Liver (tissue), 3 donors: ENCODE results near the gene PAXX.

Source experiments
- ATF3 ChIP-seq: IDR thresholded peaks from 2 replicates; pipeline ENCODE4 v1.6.1; 2016; ENCODE audit warnings: antibody characterized with exemption
- FOXA1 ChIP-seq: IDR thresholded peaks from 2 replicates; pipeline ENCODE4 v1.6.1; 2016; ENCODE audit warnings: antibody characterized with exemption
- JUND ChIP-seq, 2 donors: IDR thresholded peaks; 2 replicates each; pipeline ENCODE4 v1.6.1; 2016; ENCODE audit warnings: antibody characterized with exemption in 2 of 2
- NR2F2 ChIP-seq: IDR thresholded peaks from 2 replicates; pipeline ENCODE4 v1.6.1; 2016; ENCODE audit warnings: antibody characterized with exemption
- REST ChIP-seq: IDR thresholded peaks from 2 replicates; pipeline ENCODE4 v1.6.1; 2016; ENCODE audit warnings: antibody characterized with exemption, mild to moderate bottlenecking
- RXRA ChIP-seq, 2 donors: IDR thresholded peaks; 2 replicates each; pipeline ENCODE4 v1.6.1; 2017 to 2018; ENCODE audit warnings: antibody characterized with exemption in 2 of 2, mild to moderate bottlenecking in 1 of 2
- TF ChIP-seq, protein P1 (sequence below): fragments of 150-350 bp; IDR thresholded peaks from 2 replicates; pipeline ENCODE4 v1.5.1; 2017; ENCODE audit warnings: improper control_type of control experiment, low read depth, low read length; ENCODE audit not compliant: missing input control
- donor health status: healthy.
- donor health status: healthy.

- TF ChIP-seq, protein P1, sequence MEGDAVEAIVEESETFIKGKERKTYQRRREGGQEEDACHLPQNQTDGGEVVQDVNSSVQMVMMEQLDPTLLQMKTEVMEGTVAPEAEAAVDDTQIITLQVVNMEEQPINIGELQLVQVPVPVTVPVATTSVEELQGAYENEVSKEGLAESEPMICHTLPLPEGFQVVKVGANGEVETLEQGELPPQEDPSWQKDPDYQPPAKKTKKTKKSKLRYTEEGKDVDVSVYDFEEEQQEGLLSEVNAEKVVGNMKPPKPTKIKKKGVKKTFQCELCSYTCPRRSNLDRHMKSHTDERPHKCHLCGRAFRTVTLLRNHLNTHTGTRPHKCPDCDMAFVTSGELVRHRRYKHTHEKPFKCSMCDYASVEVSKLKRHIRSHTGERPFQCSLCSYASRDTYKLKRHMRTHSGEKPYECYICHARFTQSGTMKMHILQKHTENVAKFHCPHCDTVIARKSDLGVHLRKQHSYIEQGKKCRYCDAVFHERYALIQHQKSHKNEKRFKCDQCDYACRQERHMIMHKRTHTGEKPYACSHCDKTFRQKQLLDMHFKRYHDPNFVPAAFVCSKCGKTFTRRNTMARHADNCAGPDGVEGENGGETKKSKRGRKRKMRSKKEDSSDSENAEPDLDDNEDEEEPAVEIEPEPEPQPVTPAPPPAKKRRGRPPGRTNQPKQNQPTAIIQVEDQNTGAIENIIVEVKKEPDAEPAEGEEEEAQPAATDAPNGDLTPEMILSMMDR, result no peak
- TF ChIP-seq ATF3 (no peak), REST (no peak), JUND (IDR thresholded peaks at IDR 0.05) (no peak), RXRA (IDR thresholded peaks at IDR 0.05) (no peak), NR2F2 (no peak), FOXA1 (no peak)
These were observed 26.7 kb downstream of the PAXX start for GRCh38 chr9:137018761-137019559.
